Keratinocyte (primary cell): Measurements from ENCODE around the gene ZNHIT3. TPM values are rescaled to one million over a fixed set of nuclear protein-coding genes. Genes with fewer than 3 reads are reported as not detected.

Experiments
- DNase-seq: peaks from one replicate; pipeline ENCODE4 v3.0.0-alpha.2; 2011; ENCODE audit warnings: low read depth, missing footprints, low spot score
- FAIRE-seq: peaks from 2 replicates; lab custom pipeline; 2011; peaks lifted over from hg19 to GRCh38; lab: Jason Lieb, UNC
- H2AFZ ChIP-seq: 2 replicates; pipeline ENCODE4 v1.6.0; 2012; ENCODE audit warnings: low read length, control low read depth, inconsistent platforms; ENCODE audit not compliant: control insufficient read depth
- H3K27ac ChIP-seq: 2 replicates; pipeline ENCODE4 v1.5.1; 2011; ENCODE audit warnings: low read length; ENCODE audit not compliant: control insufficient read depth, insufficient read depth
- H3K27me3 ChIP-seq: 3 replicates; pipeline ENCODE4 v1.6.0; 2011; ENCODE audit warnings: low read length; ENCODE audit not compliant: control insufficient read depth, insufficient read depth; ENCODE audit errors: extremely low read depth
- H3K36me3 ChIP-seq, 2 experiments: 2 replicates in 1 of 2; 3 replicates in 1 of 2; pipeline ENCODE4 v1.5.1; 2011; ENCODE audit warnings: low read length in 2 of 2, mild to moderate bottlenecking in 1 of 2; ENCODE audit not compliant: control insufficient read depth in 2 of 2, insufficient read depth in 2 of 2; ENCODE audit errors: extremely low read depth in 1 of 2
- H3K4me1 ChIP-seq: 3 replicates; pipeline ENCODE4 v1.5.1; 2011; ENCODE audit warnings: low read length; ENCODE audit not compliant: control insufficient read depth, insufficient read depth; ENCODE audit errors: extremely low read depth
- H3K4me2 ChIP-seq: 3 replicates; pipeline ENCODE4 v1.6.0; 2011; ENCODE audit warnings: low read depth, low read length; ENCODE audit not compliant: control insufficient read depth, insufficient read depth; ENCODE audit errors: extremely low read depth
- H3K4me3 ChIP-seq, 3 experiments: fragments of 200-600 bp in 1 of 3; sonication (generic) in 1 of 3; 2 replicates in 2 of 3; 3 replicates in 1 of 3; pipeline ENCODE4 v1.5.1; 2011 to 2016; ENCODE audit warnings: low read length in 3 of 3, mild to moderate bottlenecking in 3 of 3, control low read depth in 2 of 3, inconsistent platforms in 1 of 3, low read depth in 1 of 3, mixed read lengths in 1 of 3, mixed run types in 1 of 3, moderate library complexity in 1 of 3; ENCODE audit not compliant: control insufficient read depth in 2 of 3, insufficient read depth in 2 of 3; ENCODE audit errors: extremely low read depth in 1 of 3
- H3K79me2 ChIP-seq: 2 replicates; pipeline ENCODE4 v1.6.0; 2012; ENCODE audit warnings: low read length; ENCODE audit not compliant: control insufficient read depth, insufficient read depth
- H3K9ac ChIP-seq: 3 replicates; pipeline ENCODE4 v1.6.0; 2011; ENCODE audit warnings: low read length; ENCODE audit not compliant: control insufficient read depth, insufficient read depth; ENCODE audit errors: extremely low read depth
- H3K9me1 ChIP-seq: 3 replicates; pipeline ENCODE4 v1.6.0; 2011; ENCODE audit warnings: low read length; ENCODE audit not compliant: control insufficient read depth, insufficient read depth; ENCODE audit errors: extremely low read depth
- H3K9me3 ChIP-seq: 2 replicates; pipeline ENCODE4 v1.5.1; 2012; ENCODE audit warnings: low read depth, low read length; ENCODE audit not compliant: control insufficient read depth
- H4K20me1 ChIP-seq: 3 replicates; pipeline ENCODE4 v1.6.0; 2011; ENCODE audit warnings: low read length; ENCODE audit not compliant: control insufficient read depth, insufficient read depth; ENCODE audit errors: extremely low read depth
- CTCF ChIP-seq, 3 experiments: IDR thresholded peaks in 1 of 3; conservative IDR thresholded peaks in 1 of 3; optimal IDR thresholded peaks in 1 of 3; 2 replicates in 2 of 3; 3 replicates in 1 of 3; pipeline versions ENCODE3 to v1.5.1; 2011; ENCODE audit warnings: low read length in 3 of 3, mild to moderate bottlenecking in 3 of 3, moderate library complexity in 2 of 3, control low read depth in 1 of 3, inconsistent platforms in 1 of 3; ENCODE audit not compliant: insufficient read depth in 2 of 3; ENCODE audit errors: extremely low read depth in 1 of 3
- EZH2 ChIP-seq: IDR thresholded peaks from one replicate; pipeline ENCODE4 v1.6.1; 2012; ENCODE audit warnings: inconsistent platforms, mild to moderate bottlenecking, low read length, moderate library complexity
- dilution Hi-C: fragments of 300-500 bp; cut with MboI; formaldehyde crosslinking; loops from one replicate; pipeline ENCODE4 v1.7.0; 2020; ENCODE audit warnings: low sequenced_read_pairs; ENCODE audit not compliant: extremely low pct_ligation_motif_present
- polyA plus RNA-seq, 5 experiments: library from polyadenylated mRNA; depleted of rRNA in 3 of 5; stranded (reverse) in 3 of 5; stranded (forward) in 1 of 5; unstranded in 1 of 5; fragments of >200 nt; gene quantifications; 1 replicate in 1 of 5; 2 replicates in 3 of 5; 3 replicates in 1 of 5; pipeline versions ENCODE4 v1.2.1 to v1.2.3, GENCODE V29; 2011 to 2012; ENCODE audit warnings: missing spikeins in 2 of 5, low read depth in 1 of 5, low replicate concordance in 1 of 5

The ZNHIT3 gene
- polyA plus RNA-seq, 1 donor (not counting 4 experiments of a cell fraction or from before 2014, with no cell fraction given) = 72.4 TPM

GRCh38 chr17:36525113-36525512 lies 38.6 kb downstream of the ZNHIT3 start:
- peaks cover 4% of the 10 kb centered on the region for H3K9me1 ChIP-seq
- H3K4me2 ChIP-seq = peak overlapping the region; percentile 18
- no peak overlapping the region for H3K9ac ChIP-seq
- no peaks in the 10 kb centered on the region for H3K27me3 ChIP-seq
- H3K27ac ChIP-seq = peak overlapping the region; percentile 61
- H3K36me3 ChIP-seq = peaks cover 12 to 42% of the 10 kb centered on the region in 2 experiments
- TF ChIP-seq EZH2 (no peak), CTCF (optimal IDR thresholded peaks at IDR 0.05 in 1 of 3, IDR thresholded peaks at IDR 0.05 in 1 of 3, conservative IDR thresholded peaks at IDR 0.05 in 1 of 3; ENCODE audit: extremely low read depth in 1 of 3, insufficient read depth in 2 of 3, low read length in 3 of 3) (no peak)
- dilution Hi-C loops = no loop called here
- FAIRE-seq = no peak
- no peak overlapping the region for H2AFZ ChIP-seq
- peaks cover 18% of the 10 kb centered on the region for H3K79me2 ChIP-seq
- no peak for DNase-seq
- H3K4me3 ChIP-seq = no peak overlapping the region
- no peaks in the 10 kb centered on the region for H3K9me3 ChIP-seq
- H3K4me1 ChIP-seq = peaks cover 36% of the 10 kb centered on the region
- H4K20me1 ChIP-seq = no peaks in the 10 kb centered on the region

- H3K4me2 ChIP-seq = no peak overlapping the region
- no peak overlapping the region for H3K9ac ChIP-seq
- no peak overlapping the region for H3K27ac ChIP-seq
- H2AFZ ChIP-seq = no peak overlapping the region
- H4K20me1 ChIP-seq = no peaks in the 10 kb centered on the region
- peaks cover 10 to 42% of the 10 kb centered on the region in 2 experiments for H3K36me3 ChIP-seq
- peaks cover 4% of the 10 kb centered on the region for H3K9me1 ChIP-seq
- no peaks in the 10 kb centered on the region for H3K9me3 ChIP-seq
- DNase-seq (no peak), FAIRE-seq (no peak)
- dilution Hi-C loops = no loop called here
- no peaks in the 10 kb centered on the region for H3K27me3 ChIP-seq
- H3K4me3 ChIP-seq = no peak overlapping the region
- peaks cover 36% of the 10 kb centered on the region for H3K4me1 ChIP-seq
- H3K79me2 ChIP-seq = peaks cover 18% of the 10 kb centered on the region
- TF ChIP-seq CTCF (optimal IDR thresholded peaks at IDR 0.05 in 1 of 3, IDR thresholded peaks at IDR 0.05 in 1 of 3, conservative IDR thresholded peaks at IDR 0.05 in 1 of 3; ENCODE audit: extremely low read depth in 1 of 3, insufficient read depth in 2 of 3, low read length in 3 of 3) (no peak), EZH2 (no peak)
These were observed 39.4 kb downstream of the ZNHIT3 start for GRCh38 chr17:36525888-36526287.
